ENCODE measurements around the gene STRAP. TPM values are rescaled to one million over a fixed set of nuclear protein-coding genes. Genes with fewer than 3 reads are reported as not detected.

STRAP gene
- total RNA-seq, 1 experiment from 2014 or later, result 210 TPM

GRCh38 chr12:15904378-15904920 lies 22.3 kb downstream of the STRAP start:
- no peak overlapping the region for H4K8ac ChIP-seq (replicated peaks; ENCODE audit: insufficient read length, low read depth, low read length)
- H2BK5ac ChIP-seq (ENCODE audit: insufficient read length, low read length), result no peak overlapping the region
- no peak overlapping the region for H2BK12ac ChIP-seq (ENCODE audit: insufficient read length, low read depth, low read length)
- no peak overlapping the region for H3K23ac ChIP-seq (ENCODE audit: insufficient read length, low read depth, low read length)
- no peak overlapping the region for H2AFZ ChIP-seq (ENCODE audit: low read length)
- H3T11ph ChIP-seq (ENCODE audit: low read length), result no peak overlapping the region
- no peaks in the 10 kb centered on the region for H3K79me2 ChIP-seq (ENCODE audit: insufficient read depth, low read length)
- no peak overlapping the region for H4K5ac ChIP-seq (ENCODE audit: insufficient read length, low read depth, low read length)
- Mint-ChIP-seq H3K4me1 (no peaks in the 10 kb centered on the region), H3K27ac (no peak overlapping the region), H3K27me3 (ENCODE audit: low read depth) (no peaks in the 10 kb centered on the region; the same call in 1 of the 2 replicates), H3K36me3 (ENCODE audit: insufficient read depth in 1 of 3, low read depth in 3 of 3) (peaks cover 20 to 53% (median 48%) of the 10 kb centered on the region in 3 experiments; a peak in 6 of 7 replicates), H3K4me3 (no peak overlapping the region), H3K9me3 (no peaks in the 10 kb centered on the region)
- no peak overlapping the region for H3K4me2 ChIP-seq (ENCODE audit: insufficient read depth, insufficient read length, low read length)
- no peak overlapping the region for H3K27ac ChIP-seq (ENCODE audit: insufficient read length, low read depth, low read length)
- WGBS (ENCODE audit: extremely low coverage, insufficient read length, low lambda C conversion rate), result no CpG with 5 or more reads among the region's 5 CpGs
- H2BK15ac ChIP-seq (ENCODE audit: low read depth, low read length), result no peak overlapping the region
- no peak for DNase-seq
- no peak for TF ChIP-seq CTCF (conservative IDR thresholded peaks at IDR 0.05)
- no peak overlapping the region for H3K4ac ChIP-seq (ENCODE audit: low read depth, low read length)
- H3K4me1 ChIP-seq (ENCODE audit: insufficient read depth, low read length), result no peaks in the 10 kb centered on the region
- no peak overlapping the region for H2BK120ac ChIP-seq (ENCODE audit: low read depth, low read length, poor library complexity, severe bottlenecking)
- no peak overlapping the region for H3K9ac ChIP-seq (ENCODE audit: extremely low read depth, insufficient read length, low read length)
- no peak overlapping the region for H3K56ac ChIP-seq (ENCODE audit: insufficient read length, low read depth, low read length)
- H3K18ac ChIP-seq (ENCODE audit: insufficient read length, low read depth, low read length), result no peak overlapping the region
- H4K20me1 ChIP-seq (ENCODE audit: control insufficient read depth, insufficient read depth, insufficient read length), result no peaks in the 10 kb centered on the region
- no peak overlapping the region for H4K91ac ChIP-seq (ENCODE audit: insufficient read length, low read depth, low read length)
- H3K9me3 ChIP-seq (ENCODE audit: control insufficient read depth, low read depth, low read length), result no peaks in the 10 kb centered on the region
- H3K14ac ChIP-seq (ENCODE audit: insufficient read depth, low read length), result no peak overlapping the region
- H3K79me1 ChIP-seq (ENCODE audit: insufficient read depth, low read depth, low read length, poor library complexity, severe bottlenecking), result no peaks in the 10 kb centered on the region
- H3K23me2 ChIP-seq (ENCODE audit: insufficient read length, low read depth, low read length, poor library complexity, severe bottlenecking), result no peaks in the 10 kb centered on the region
- no peak overlapping the region for H2AK5ac ChIP-seq (ENCODE audit: insufficient read length, low read length)
- no peaks in the 10 kb centered on the region for H3K27me3 ChIP-seq (ENCODE audit: insufficient read depth, low read length)
- H2BK20ac ChIP-seq (ENCODE audit: low read depth, low read length, poor library complexity, severe bottlenecking), result no peak overlapping the region
